Endothelial cell (in vitro differentiated cells): Measurements from ENCODE around the gene RBFOX2. TPM values are rescaled to one million over a fixed set of nuclear protein-coding genes. Genes with fewer than 3 reads are reported as not detected.
"Not testable (repeated sequence)": the region's sequence is repeated elsewhere in the genome, so short reads cannot be mapped to it uniquely, and the experiment has no call there.

Source experiments
- DNase-seq: peaks from one replicate; pipeline ENCODE4 v3.0.0; 2021; ENCODE audit warnings: low spot score
- H3K27ac Mint-ChIP-seq: one replicate; pipeline ENCODE4 v1.8.0; 2021; ENCODE audit warnings: mixed read lengths, inconsistent platforms; ENCODE audit not compliant: unreplicated experiment
- H3K27me3 Mint-ChIP-seq: one replicate; pipeline ENCODE4 v1.8.0; 2021; ENCODE audit warnings: mild to moderate bottlenecking, moderate library complexity, mixed read lengths, inconsistent platforms; ENCODE audit not compliant: unreplicated experiment
- H3K36me3 Mint-ChIP-seq: one replicate; pipeline ENCODE4 v1.8.0; 2021; ENCODE audit warnings: mild to moderate bottlenecking, low read depth, mixed read lengths, inconsistent platforms; ENCODE audit not compliant: unreplicated experiment
- H3K4me1 Mint-ChIP-seq: one replicate; pipeline ENCODE4 v1.8.0; 2021; ENCODE audit warnings: mild to moderate bottlenecking, mixed read lengths, inconsistent platforms; ENCODE audit not compliant: unreplicated experiment
- H3K4me3 Mint-ChIP-seq: one replicate; pipeline ENCODE4 v1.8.0; 2021; ENCODE audit warnings: mild to moderate bottlenecking, mixed read lengths, inconsistent platforms; ENCODE audit not compliant: unreplicated experiment
- H3K9me3 Mint-ChIP-seq: one replicate; pipeline ENCODE4 v1.8.0; 2021; ENCODE audit warnings: mixed read lengths, inconsistent platforms; ENCODE audit not compliant: unreplicated experiment
- total RNA-seq: library from RNA; stranded (reverse); fragmentation: NEBNext Ultra II Directional; extraction: Animal tissue kit (Norgen Biotek cat#: 25700); gene quantifications from one replicate; pipeline ENCODE4 v1.2.1, GENCODE V29; 2021; ENCODE audit not compliant: unreplicated experiment
- TF ChIP-seq, protein P1 (sequence below): fragments of 200-600 bp; sonication (generic); IDR thresholded peaks from one replicate; pipeline ENCODE4 v1.5.0; 2021; ENCODE audit warnings: antibody characterized with exemption; ENCODE audit not compliant: unreplicated experiment

RBFOX2 gene
- total RNA-seq, 1 donor from 2014 or later, result 228 TPM

DNA sequence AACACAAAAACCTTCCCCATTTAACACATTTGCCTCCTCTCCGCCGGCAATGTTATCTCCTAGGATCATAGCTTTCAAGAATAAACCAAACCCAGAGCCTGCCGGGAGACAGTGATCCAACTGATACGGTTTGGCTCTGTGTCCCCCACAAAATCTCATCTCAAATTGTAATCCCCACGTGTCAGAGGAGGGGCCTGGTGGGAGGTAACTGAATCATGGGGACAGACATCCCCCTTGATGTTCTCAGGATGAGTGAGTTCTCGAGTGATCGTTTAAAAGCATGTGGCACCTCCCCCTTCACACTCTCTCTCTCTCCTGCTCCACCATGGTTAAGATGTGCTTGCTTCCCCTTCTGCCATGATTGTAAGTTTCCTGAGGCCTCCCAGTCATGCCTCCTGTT is 33.3 kb downstream of the RBFOX2 start:
- H3K9me3 Mint-ChIP-seq, result no peaks in the 10 kb centered on the region
- H3K36me3 Mint-ChIP-seq, result peaks cover 10% of the 10 kb centered on the region
- DNase-seq, result no peak
- no peaks in the 10 kb centered on the region for H3K27me3 Mint-ChIP-seq
- H3K4me1 Mint-ChIP-seq, result peaks cover 31% of the 10 kb centered on the region
- TF ChIP-seq, protein P1, sequence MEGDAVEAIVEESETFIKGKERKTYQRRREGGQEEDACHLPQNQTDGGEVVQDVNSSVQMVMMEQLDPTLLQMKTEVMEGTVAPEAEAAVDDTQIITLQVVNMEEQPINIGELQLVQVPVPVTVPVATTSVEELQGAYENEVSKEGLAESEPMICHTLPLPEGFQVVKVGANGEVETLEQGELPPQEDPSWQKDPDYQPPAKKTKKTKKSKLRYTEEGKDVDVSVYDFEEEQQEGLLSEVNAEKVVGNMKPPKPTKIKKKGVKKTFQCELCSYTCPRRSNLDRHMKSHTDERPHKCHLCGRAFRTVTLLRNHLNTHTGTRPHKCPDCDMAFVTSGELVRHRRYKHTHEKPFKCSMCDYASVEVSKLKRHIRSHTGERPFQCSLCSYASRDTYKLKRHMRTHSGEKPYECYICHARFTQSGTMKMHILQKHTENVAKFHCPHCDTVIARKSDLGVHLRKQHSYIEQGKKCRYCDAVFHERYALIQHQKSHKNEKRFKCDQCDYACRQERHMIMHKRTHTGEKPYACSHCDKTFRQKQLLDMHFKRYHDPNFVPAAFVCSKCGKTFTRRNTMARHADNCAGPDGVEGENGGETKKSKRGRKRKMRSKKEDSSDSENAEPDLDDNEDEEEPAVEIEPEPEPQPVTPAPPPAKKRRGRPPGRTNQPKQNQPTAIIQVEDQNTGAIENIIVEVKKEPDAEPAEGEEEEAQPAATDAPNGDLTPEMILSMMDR, result no peak
- peak overlapping the region; percentile 19 for H3K27ac Mint-ChIP-seq
- H3K4me3 Mint-ChIP-seq, result no peak overlapping the region

DNA sequence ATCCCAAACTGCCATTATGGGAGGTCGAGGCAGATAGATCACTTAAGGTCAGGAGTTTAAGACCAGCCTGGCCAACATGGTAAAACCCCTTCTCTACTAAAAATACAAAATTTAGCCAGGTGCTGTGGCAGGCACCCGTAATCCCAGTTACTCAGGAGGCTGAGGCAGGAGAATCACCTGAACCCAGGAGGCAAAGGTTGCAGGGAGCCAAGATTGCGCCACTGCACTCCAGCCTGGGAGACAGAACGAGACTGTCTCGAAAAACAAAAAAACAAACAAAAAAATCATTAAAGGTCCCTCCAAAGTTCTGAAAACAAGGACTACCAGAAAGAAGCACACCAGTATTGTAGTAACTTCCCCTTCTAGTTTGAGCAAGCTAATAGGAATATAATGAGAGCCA is 34.9 kb downstream of the RBFOX2 start:
- H3K4me1 Mint-ChIP-seq, result peaks cover 27% of the 10 kb centered on the region
- H3K27ac Mint-ChIP-seq, result peak overlapping the region; percentile 28
- H3K36me3 Mint-ChIP-seq, result peaks cover 10% of the 10 kb centered on the region
- not testable (repeated sequence) for H3K9me3 Mint-ChIP-seq, DNase-seq, H3K4me3 Mint-ChIP-seq, H3K27me3 Mint-ChIP-seq

DNA sequence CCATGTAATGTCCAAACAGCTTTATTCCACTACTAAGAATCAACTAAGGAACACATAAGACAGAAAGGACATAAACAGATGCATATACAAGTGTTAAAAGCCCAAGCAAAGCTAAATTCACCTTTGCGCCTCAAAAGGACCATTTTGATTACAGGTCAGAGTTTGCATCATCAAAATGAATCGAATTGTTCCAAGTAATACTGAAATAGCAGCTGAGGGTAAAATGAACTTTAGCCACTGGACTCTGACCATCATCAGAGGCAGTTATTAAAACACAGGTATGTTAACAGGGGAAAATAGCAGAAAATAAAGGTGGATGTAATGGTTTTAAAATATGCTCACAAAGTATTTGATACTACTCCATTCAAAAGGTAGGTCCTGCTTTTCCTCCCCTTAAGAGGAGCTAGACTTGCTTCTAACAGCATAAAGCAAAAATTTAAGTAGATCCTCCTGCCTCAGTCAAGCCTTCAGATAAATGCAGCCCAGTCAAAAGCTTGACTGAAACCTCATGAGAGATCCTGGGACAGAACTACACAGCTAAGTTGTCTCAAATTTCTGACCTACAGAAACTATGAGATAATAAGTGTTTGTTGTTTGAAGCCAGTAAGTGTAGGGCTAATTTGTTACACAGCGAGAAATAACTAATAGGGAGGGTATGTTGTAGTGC is 35.4 kb downstream of the RBFOX2 start:
- Mint-ChIP-seq H3K9me3 (no peaks in the 10 kb centered on the region), H3K4me3 (no peak overlapping the region), H3K27me3 (no peaks in the 10 kb centered on the region), H3K4me1 (peaks cover 26% of the 10 kb centered on the region), H3K27ac (peak overlapping the region; percentile 28), H3K36me3 (peaks cover 10% of the 10 kb centered on the region)
- TF ChIP-seq, protein P1, result no peak
- no peak for DNase-seq

DNA sequence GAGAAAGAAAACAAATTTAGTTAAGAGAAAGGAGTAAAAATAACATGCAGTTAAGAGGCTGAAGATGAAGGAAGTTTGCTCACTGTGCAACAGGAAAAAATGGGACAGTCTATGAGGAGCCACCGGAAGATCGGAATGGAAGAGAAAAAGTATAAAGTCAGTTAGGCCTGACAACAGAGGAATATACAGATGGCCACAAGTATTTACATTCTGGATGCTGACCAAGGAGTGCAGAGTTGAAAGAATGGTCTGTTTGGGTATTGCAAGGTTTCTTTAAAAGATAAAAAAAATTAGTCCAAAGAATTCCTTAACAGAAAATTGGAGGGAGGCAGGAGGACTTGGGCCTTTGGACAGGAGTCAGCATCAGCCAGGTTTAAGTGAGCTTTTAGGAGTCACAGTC is 37.5 kb downstream of the RBFOX2 start:
- H3K4me1 Mint-ChIP-seq, result peaks cover 22% of the 10 kb centered on the region
- TF ChIP-seq, protein P1, result no peak
- no peak overlapping the region for H3K27ac Mint-ChIP-seq
- H3K27me3 Mint-ChIP-seq, result no peaks in the 10 kb centered on the region
- DNase-seq, result no peak
- peaks cover 10% of the 10 kb centered on the region for H3K36me3 Mint-ChIP-seq
- H3K4me3 Mint-ChIP-seq, result no peak overlapping the region
- H3K9me3 Mint-ChIP-seq, result no peaks in the 10 kb centered on the region

GRCh38 chr22:35988030-35988429 is 40.6 kb downstream of the RBFOX2 start:
- H3K4me1 Mint-ChIP-seq, result peaks cover 24% of the 10 kb centered on the region
- no peaks in the 10 kb centered on the region for H3K9me3 Mint-ChIP-seq
- H3K36me3 Mint-ChIP-seq, result no peaks in the 10 kb centered on the region
- H3K27ac Mint-ChIP-seq, result no peak overlapping the region
- H3K4me3 Mint-ChIP-seq, result no peak overlapping the region
- H3K27me3 Mint-ChIP-seq, result no peaks in the 10 kb centered on the region
- TF ChIP-seq, protein P1, result no peak
- no peak for DNase-seq
